GM19240 (cell line): ENCODE data around the gene SHROOM3.
A peak's percentile ranks its signal among the peaks of the same experiment; 100 is the strongest.

Experiments
- DNase-seq: peaks from one replicate; pipeline ENCODE4 v3.0.0; 2011; ENCODE audit warnings: low spot score; ENCODE audit not compliant: insufficient read length

Gene SHROOM3

GRCh38 chr4:76494243-76494642, 59.2 kb downstream of the SHROOM3 start:
- no peak for DNase-seq

GRCh38 chr4:76494871-76495590, 60.0 kb downstream of the SHROOM3 start:
- DNase-seq: no peak

GRCh38 chr4:76498550-76498949, 63.5 kb downstream of the SHROOM3 start:
- no peak for DNase-seq

GRCh38 chr4:76499461-76499860, 64.4 kb downstream of the SHROOM3 start:
- DNase-seq: no peak

- DNase-seq: no peak
Observed at GRCh38 chr4:76502886-76503285, 67.9 kb downstream of the SHROOM3 start.

GRCh38 chr4:76504613-76505465, 69.8 kb downstream of the SHROOM3 start:
- no peak for DNase-seq

GRCh38 chr4:76511947-76512346, 76.9 kb downstream of the SHROOM3 start:
- DNase-seq: no peak

- no peak for DNase-seq
Observed at GRCh38 chr4:76513482-76513881, 78.5 kb downstream of the SHROOM3 start.

GRCh38 chr4:76514087-76514486, 79.1 kb downstream of the SHROOM3 start:
- DNase-seq: no peak

GRCh38 chr4:76515975-76516843, 81.2 kb downstream of the SHROOM3 start:
- peak; percentile 15 for DNase-seq

- DNase-seq: no peak
Observed at GRCh38 chr4:76518241-76518640, 83.2 kb downstream of the SHROOM3 start.

GRCh38 chr4:76523593-76523992, 88.6 kb downstream of the SHROOM3 start:
- no peak for DNase-seq

- no peak for DNase-seq
Observed at GRCh38 chr4:76525751-76526150, 90.7 kb downstream of the SHROOM3 start.

GRCh38 chr4:76526585-76526990, 91.6 kb downstream of the SHROOM3 start:
- DNase-seq: no peak

- no peak for DNase-seq
Observed at GRCh38 chr4:76527666-76528065, 92.6 kb downstream of the SHROOM3 start.

GRCh38 chr4:76531597-76531996, 96.6 kb downstream of the SHROOM3 start:
- DNase-seq: no peak

GRCh38 chr4:76532805-76533204, 97.8 kb downstream of the SHROOM3 start:
- no peak for DNase-seq

- no peak for DNase-seq
Observed at GRCh38 chr4:76533314-76533713, 98.3 kb downstream of the SHROOM3 start.

- DNase-seq: no peak
Observed at GRCh38 chr4:76535603-76536372, 100.8 kb downstream of the SHROOM3 start.

GRCh38 chr4:76536373-76536689, 101.3 kb downstream of the SHROOM3 start:
- no peak for DNase-seq

GRCh38 chr4:76538296-76538695, 103.3 kb downstream of the SHROOM3 start:
- DNase-seq: no peak
